OCI-LY1 (cell line): Measurements from ENCODE around the gene PLOD2.

Experiments
- H2AFZ ChIP-seq: fragments of 200-600 bp; sonication (generic), shearing (Covaris generic); 2 replicates; pipeline ENCODE4 v1.6.0; 2014; ENCODE audit warnings: antibody characterized with exemption, mild to moderate bottlenecking, low read length
- H3F3A ChIP-seq: fragments of 200-600 bp; sonication (generic), shearing (Covaris generic); 2 replicates; pipeline ENCODE4 v1.6.0; 2014; ENCODE audit warnings: mild to moderate bottlenecking, antibody characterized with exemption, low read length, moderate library complexity; ENCODE audit not compliant: insufficient read depth
- H3K27ac ChIP-seq: fragments of 200-600 bp; sonication (generic); 2 replicates; pipeline ENCODE4 v1.5.1; 2014; ENCODE audit warnings: low read length, mixed run types, mild to moderate bottlenecking, low read depth; ENCODE audit not compliant: poor library complexity, severe bottlenecking
- H3K27me3 ChIP-seq: fragments of 200-600 bp; sonication (generic); 2 replicates; pipeline ENCODE4 v1.6.0; 2014; ENCODE audit warnings: antibody characterized with exemption, mild to moderate bottlenecking, low read length, moderate library complexity; ENCODE audit not compliant: insufficient read depth
- H3K36me3 ChIP-seq: fragments of 200-600 bp; sonication (generic); 2 replicates; pipeline ENCODE4 v1.6.1; 2014; ENCODE audit warnings: mild to moderate bottlenecking, antibody characterized with exemption, low read length, moderate library complexity, mixed read lengths; ENCODE audit not compliant: insufficient read depth
- H3K4me1 ChIP-seq: fragments of 200-600 bp; sonication (generic); 2 replicates; pipeline ENCODE4 v1.5.1; 2014; ENCODE audit warnings: mild to moderate bottlenecking, low read length, moderate library complexity; ENCODE audit not compliant: insufficient read depth, severe bottlenecking
- H3K4me2 ChIP-seq: fragments of 200-600 bp; sonication (generic), shearing (Covaris generic); 2 replicates; pipeline ENCODE4 v1.6.1; 2014; ENCODE audit warnings: low read length
- H3K4me3 ChIP-seq: fragments of 200-600 bp; sonication (generic); 2 replicates; pipeline ENCODE4 v1.5.1; 2014; ENCODE audit warnings: low read length, low read depth, mild to moderate bottlenecking, mixed read lengths; ENCODE audit not compliant: poor library complexity, severe bottlenecking
- H3K79me2 ChIP-seq: fragments of 200-600 bp; shearing (Covaris generic); 2 replicates; pipeline ENCODE4 v1.6.1; 2016; ENCODE audit warnings: mixed run types, low read length, mixed read lengths; ENCODE audit not compliant: insufficient read depth
- H3K9ac ChIP-seq: fragments of 200-600 bp; sonication (generic), shearing (Covaris generic); 2 replicates; pipeline ENCODE4 v1.6.1; 2014; ENCODE audit warnings: mild to moderate bottlenecking, low read length, mixed read lengths
- H3K9me2 ChIP-seq: fragments of 200-600 bp; sonication (generic), shearing (Covaris generic); 2 replicates; pipeline ENCODE4 v1.6.1; 2014; ENCODE audit warnings: low read depth, mild to moderate bottlenecking, low read length, mixed read lengths
- H3K9me3 ChIP-seq: fragments of 200-600 bp; shearing (Covaris generic); 2 replicates; pipeline ENCODE4 v1.6.1; 2014; ENCODE audit warnings: low read length, mixed read lengths
- H4K20me1 ChIP-seq: fragments of 200-600 bp; sonication (generic), shearing (Covaris generic); 2 replicates; pipeline ENCODE4 v1.6.0; 2016; ENCODE audit warnings: mild to moderate bottlenecking, low read length; ENCODE audit not compliant: insufficient read depth
- CTCF ChIP-seq: fragments of 200-600 bp; sonication (generic), shearing (Covaris generic); IDR thresholded peaks from 2 replicates; pipeline ENCODE4 v1.5.1; 2017; ENCODE audit warnings: mild to moderate bottlenecking, antibody characterized with exemption, low read length, moderate library complexity, mixed read lengths
- EZH2 ChIP-seq: fragments of 200-600 bp; sonication (generic), shearing (Covaris generic); IDR thresholded peaks from 2 replicates; pipeline ENCODE4 v1.8.0; 2017; ENCODE audit warnings: borderline replicate concordance, mixed run types, mild to moderate bottlenecking, antibody characterized with exemption, low read length, moderate library complexity, mixed read lengths

Gene PLOD2

GRCh38 chr3:146078031-146078430 lies 83.0 kb downstream of the PLOD2 start:
- no peaks in the 10 kb centered on the region for H4K20me1 ChIP-seq
- no peak overlapping the region for H3K9ac ChIP-seq
- H3K36me3 ChIP-seq = no peaks in the 10 kb centered on the region
- H3K9me3 ChIP-seq = no peaks in the 10 kb centered on the region
- H3K79me2 ChIP-seq = no peaks in the 10 kb centered on the region
- no peak overlapping the region for H3K4me2 ChIP-seq
- H3K27me3 ChIP-seq = no peaks in the 10 kb centered on the region
- H2AFZ ChIP-seq = no peak overlapping the region
- no peaks in the 10 kb centered on the region for H3K4me1 ChIP-seq
- H3K4me3 ChIP-seq = no peak overlapping the region
- H3K27ac ChIP-seq = no peak overlapping the region
- TF ChIP-seq CTCF (no peak), EZH2 (no peak)
- H3F3A ChIP-seq = no peaks in the 10 kb centered on the region
- no peaks in the 10 kb centered on the region for H3K9me2 ChIP-seq

GRCh38 chr3:146077181-146077580 lies 83.8 kb downstream of the PLOD2 start:
- Histone ChIP-seq H4K20me1 (no peaks in the 10 kb centered on the region), H2AFZ (no peak overlapping the region), H3K27me3 (no peaks in the 10 kb centered on the region), H3K79me2 (no peaks in the 10 kb centered on the region), H3F3A (no peaks in the 10 kb centered on the region), H3K4me1 (no peaks in the 10 kb centered on the region), H3K4me2 (no peak overlapping the region), H3K9ac (no peak overlapping the region), H3K27ac (no peak overlapping the region), H3K4me3 (no peak overlapping the region), H3K9me2 (no peaks in the 10 kb centered on the region), H3K9me3 (no peaks in the 10 kb centered on the region), H3K36me3 (no peaks in the 10 kb centered on the region)
- TF ChIP-seq CTCF (no peak), EZH2 (no peak)

- Histone ChIP-seq H3K36me3 (no peaks in the 10 kb centered on the region), H3K79me2 (no peaks in the 10 kb centered on the region), H4K20me1 (no peaks in the 10 kb centered on the region), H3K9me2 (no peaks in the 10 kb centered on the region), H3K27ac (no peak overlapping the region), H3K4me1 (no peaks in the 10 kb centered on the region), H3K4me3 (no peak overlapping the region), H2AFZ (no peak overlapping the region), H3K4me2 (no peak overlapping the region), H3K27me3 (no peaks in the 10 kb centered on the region), H3F3A (no peaks in the 10 kb centered on the region), H3K9ac (no peak overlapping the region), H3K9me3 (no peaks in the 10 kb centered on the region)
- TF ChIP-seq EZH2 = no peak
- no peak for TF ChIP-seq CTCF
These were observed 88.2 kb downstream of the PLOD2 start for GRCh38 chr3:146072824-146073223.
